ENCODE results near the gene RBM18.

- TF ChIP-seq POLR2A (IDR thresholded peaks at IDR 0.05): no peak
- TF ChIP-seq, protein P1, sequence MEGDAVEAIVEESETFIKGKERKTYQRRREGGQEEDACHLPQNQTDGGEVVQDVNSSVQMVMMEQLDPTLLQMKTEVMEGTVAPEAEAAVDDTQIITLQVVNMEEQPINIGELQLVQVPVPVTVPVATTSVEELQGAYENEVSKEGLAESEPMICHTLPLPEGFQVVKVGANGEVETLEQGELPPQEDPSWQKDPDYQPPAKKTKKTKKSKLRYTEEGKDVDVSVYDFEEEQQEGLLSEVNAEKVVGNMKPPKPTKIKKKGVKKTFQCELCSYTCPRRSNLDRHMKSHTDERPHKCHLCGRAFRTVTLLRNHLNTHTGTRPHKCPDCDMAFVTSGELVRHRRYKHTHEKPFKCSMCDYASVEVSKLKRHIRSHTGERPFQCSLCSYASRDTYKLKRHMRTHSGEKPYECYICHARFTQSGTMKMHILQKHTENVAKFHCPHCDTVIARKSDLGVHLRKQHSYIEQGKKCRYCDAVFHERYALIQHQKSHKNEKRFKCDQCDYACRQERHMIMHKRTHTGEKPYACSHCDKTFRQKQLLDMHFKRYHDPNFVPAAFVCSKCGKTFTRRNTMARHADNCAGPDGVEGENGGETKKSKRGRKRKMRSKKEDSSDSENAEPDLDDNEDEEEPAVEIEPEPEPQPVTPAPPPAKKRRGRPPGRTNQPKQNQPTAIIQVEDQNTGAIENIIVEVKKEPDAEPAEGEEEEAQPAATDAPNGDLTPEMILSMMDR (IDR thresholded peaks at IDR 0.05): no peak
- TF ChIP-seq EP300 (IDR thresholded peaks at IDR 0.05): no peak
These were observed 49.0 kb downstream of the RBM18 start for GRCh38 chr9:122215663-122216062.
